ENCODE measurements around the gene RRAS2.
A peak's percentile ranks its signal among the peaks of the same experiment; 100 is the strongest.

RRAS2 gene

GRCh38 chr11:14336507-14337503 is 22.2 kb downstream of the RRAS2 start:
- no peak for DNase-seq (ENCODE audit: low read depth in 2 of 2)

- DNase-seq (ENCODE audit: low read depth in 2 of 2) = no peak
These were observed 23.3 kb downstream of the RRAS2 start for GRCh38 chr11:14335712-14336111.

GRCh38 chr11:14334893-14335292 is 24.1 kb downstream of the RRAS2 start:
- DNase-seq (ENCODE audit: low read depth in 2 of 2) = no peak

GRCh38 chr11:14334192-14334591 is 24.8 kb downstream of the RRAS2 start:
- no peak for DNase-seq (ENCODE audit: low read depth in 2 of 2)

- DNase-seq (ENCODE audit: low read depth in 2 of 2) = no peak
These were observed 27.4 kb downstream of the RRAS2 start for GRCh38 chr11:14331476-14332136.

- DNase-seq (ENCODE audit: low read depth in 2 of 2) = no peak
These were observed 28.1 kb downstream of the RRAS2 start for GRCh38 chr11:14330881-14331280.

- no peak for DNase-seq (ENCODE audit: low read depth in 2 of 2)
These were observed 29.3 kb downstream of the RRAS2 start for GRCh38 chr11:14329702-14330101.

- no peak for DNase-seq (ENCODE audit: low read depth in 2 of 2)
These were observed 31.9 kb downstream of the RRAS2 start for GRCh38 chr11:14327116-14327515.

GRCh38 chr11:14323118-14323676 is 35.8 kb downstream of the RRAS2 start:
- DNase-seq (ENCODE audit: low read depth in 2 of 2) = no peak

- no peak for DNase-seq (ENCODE audit: low read depth in 2 of 2)
These were observed 36.5 kb downstream of the RRAS2 start for GRCh38 chr11:14322510-14322909.

GRCh38 chr11:14320020-14320419 is 39.0 kb downstream of the RRAS2 start:
- peak in 1 of 2 donors; percentile 7 for DNase-seq (ENCODE audit: low read depth in 2 of 2)

GRCh38 chr11:14318581-14318981 is 40.4 kb downstream of the RRAS2 start:
- DNase-seq (ENCODE audit: low read depth in 2 of 2) = no peak

GRCh38 chr11:14317659-14318325 is 41.2 kb downstream of the RRAS2 start:
- DNase-seq (ENCODE audit: low read depth in 2 of 2) = no peak

GRCh38 chr11:14315130-14315529 is 43.9 kb downstream of the RRAS2 start:
- no peak for DNase-seq (ENCODE audit: low read depth in 2 of 2)

- DNase-seq (ENCODE audit: low read depth in 2 of 2) = no peak
These were observed 44.9 kb downstream of the RRAS2 start for GRCh38 chr11:14314127-14314526.

- DNase-seq (ENCODE audit: low read depth in 2 of 2) = no peak
These were observed 46.1 kb downstream of the RRAS2 start for GRCh38 chr11:14312736-14313438.

- no peak for DNase-seq (ENCODE audit: low read depth in 2 of 2)
These were observed 48.3 kb downstream of the RRAS2 start for GRCh38 chr11:14310679-14311078.

- DNase-seq (ENCODE audit: low read depth in 2 of 2) = no peak
These were observed 49.4 kb downstream of the RRAS2 start for GRCh38 chr11:14309425-14310192.

- DNase-seq (ENCODE audit: low read depth in 2 of 2) = no peak
These were observed 50.0 kb downstream of the RRAS2 start for GRCh38 chr11:14308897-14309387.

- no peak for DNase-seq (ENCODE audit: low read depth in 2 of 2)
These were observed 50.7 kb downstream of the RRAS2 start for GRCh38 chr11:14308114-14308896.

Measured in stimulated activated CD4-positive, alpha-beta T cell treated with anti-CD3 and anti-CD28 coated beads, Interleukin-4, amount 100 ng/mL, for 48 hours (primary cell).